K562 (cell line): ENCODE results near the gene NONO. TPM values are rescaled to one million over a fixed set of nuclear protein-coding genes. Genes with fewer than 3 reads are reported as not detected.
A peak's percentile ranks its signal among the peaks of the same experiment; 100 is the strongest.

ENCODE experiments used
- DNMT1 ChIP-seq: fragments of 450-650 bp; IDR thresholded peaks from 2 replicates; pipeline ENCODE4 v1.6.1; 2016; ENCODE audit warnings: antibody characterized with exemption, mild to moderate bottlenecking
- FOXM1 ChIP-seq, 2 experiments: fragments of 450-650 bp in 1 of 2; sonication (generic) in 1 of 2; formaldehyde crosslinking in 1 of 2; IDR thresholded peaks; 2 replicates each; pipeline versions ENCODE4 v1.6.1 to v1.9.0; 2017 to 2022; ENCODE audit warnings: low read depth in 2 of 2, mild to moderate bottlenecking in 2 of 2, missing genetic modification reagents in 1 of 2, moderate library complexity in 1 of 2
- TAF9B ChIP-seq: fragments of 450-650 bp; IDR thresholded peaks from 2 replicates; pipeline ENCODE4 v1.6.1; 2018; ENCODE audit warnings: mild to moderate bottlenecking; ENCODE audit not compliant: partially characterized antibody
- TOE1 ChIP-seq, 2 experiments: fragments of 450-650 bp in 1 of 2; sonication (generic) in 1 of 2; formaldehyde crosslinking in 1 of 2; IDR thresholded peaks; 2 replicates each; pipeline versions ENCODE4 v1.7.1 to v1.8.0; 2016 to 2022; ENCODE audit warnings: borderline replicate concordance in 2 of 2, mild to moderate bottlenecking in 2 of 2, antibody characterized with exemption in 1 of 2, inconsistent platforms in 1 of 2, low read depth in 1 of 2, missing genetic modification reagents in 1 of 2, moderate library complexity in 1 of 2
- ZNF12 ChIP-seq: sonication (generic); formaldehyde crosslinking; IDR thresholded peaks from 2 replicates; pipeline ENCODE4 v1.4.0; 2020; ENCODE audit warnings: mild to moderate bottlenecking, missing genetic modification reagents
- ZNF124 ChIP-seq: sonication (generic); formaldehyde crosslinking; IDR thresholded peaks from 2 replicates; pipeline ENCODE4 v1.8.1; 2022; ENCODE audit warnings: missing genetic modification reagents
- ZNF57 ChIP-seq: fragments of 450-650 bp; formaldehyde crosslinking; IDR thresholded peaks from 2 replicates; pipeline ENCODE4 v1.4.0; 2020; ENCODE audit warnings: mild to moderate bottlenecking, moderate library complexity
- polyA plus RNA-seq, 8 experiments: library from polyadenylated mRNA; depleted of rRNA in 4 of 8; stranded (reverse) in 5 of 8; unstranded in 3 of 8; fragments of >200 nt; fragmentation: Nextera tagmentation in 2 of 8; fragmentation: Illumina TruSeq in 1 of 8; extraction: Ambion mirVana in 2 of 8; extraction: Trizol in 1 of 8; gene quantifications; 2 replicates each; pipeline versions ENCODE4 v1.2.1 to v1.2.3, GENCODE V29; 2011 to 2014; ENCODE audit warnings: inconsistent platforms in 1 of 8, missing spikeins in 1 of 8
- total RNA-seq, 7 experiments: library from RNA; depleted of rRNA in 6 of 7; stranded (reverse); fragments of >200 nt in 6 of 7; fragmentation: Illumina TruSeq in 2 of 7; extraction: Trizol in 2 of 7; gene quantifications; 2 replicates each; pipeline versions ENCODE4 v1.2.1 to v1.2.3, GENCODE V29; 2011 to 2021; ENCODE audit warnings: low replicate concordance in 1 of 7
- TF ChIP-seq, protein P1 (sequence below), 2 experiments: IDR thresholded peaks; 2 replicates each; pipeline ENCODE4 v1.6.1; 2011; ENCODE audit warnings: borderline replicate concordance in 1 of 2, control low read depth in 1 of 2, low read depth in 1 of 2, low read length in 1 of 2, mild to moderate bottlenecking in 1 of 2, mixed read lengths in 1 of 2, moderate library complexity in 1 of 2; ENCODE audit not compliant: insufficient read depth in 1 of 2, insufficient read length in 1 of 2, poor library complexity in 1 of 2, severe bottlenecking in 1 of 2; ENCODE audit errors: extremely low read depth in 1 of 2
- TF ChIP-seq, protein P2 (sequence below): fragments of 250-450 bp; sonication (Bioruptor Pico); IDR thresholded peaks from 2 replicates; pipeline ENCODE4 v1.9.0; 2021; ENCODE audit warnings: mild to moderate bottlenecking, inconsistent platforms

The NONO gene
- total and polyA plus RNA-seq, 9 of the 15 experiments (the other 6 are each of a cell fraction or from before 2014, with no cell fraction given): 333 to 651 (median 451) TPM

DNA sequence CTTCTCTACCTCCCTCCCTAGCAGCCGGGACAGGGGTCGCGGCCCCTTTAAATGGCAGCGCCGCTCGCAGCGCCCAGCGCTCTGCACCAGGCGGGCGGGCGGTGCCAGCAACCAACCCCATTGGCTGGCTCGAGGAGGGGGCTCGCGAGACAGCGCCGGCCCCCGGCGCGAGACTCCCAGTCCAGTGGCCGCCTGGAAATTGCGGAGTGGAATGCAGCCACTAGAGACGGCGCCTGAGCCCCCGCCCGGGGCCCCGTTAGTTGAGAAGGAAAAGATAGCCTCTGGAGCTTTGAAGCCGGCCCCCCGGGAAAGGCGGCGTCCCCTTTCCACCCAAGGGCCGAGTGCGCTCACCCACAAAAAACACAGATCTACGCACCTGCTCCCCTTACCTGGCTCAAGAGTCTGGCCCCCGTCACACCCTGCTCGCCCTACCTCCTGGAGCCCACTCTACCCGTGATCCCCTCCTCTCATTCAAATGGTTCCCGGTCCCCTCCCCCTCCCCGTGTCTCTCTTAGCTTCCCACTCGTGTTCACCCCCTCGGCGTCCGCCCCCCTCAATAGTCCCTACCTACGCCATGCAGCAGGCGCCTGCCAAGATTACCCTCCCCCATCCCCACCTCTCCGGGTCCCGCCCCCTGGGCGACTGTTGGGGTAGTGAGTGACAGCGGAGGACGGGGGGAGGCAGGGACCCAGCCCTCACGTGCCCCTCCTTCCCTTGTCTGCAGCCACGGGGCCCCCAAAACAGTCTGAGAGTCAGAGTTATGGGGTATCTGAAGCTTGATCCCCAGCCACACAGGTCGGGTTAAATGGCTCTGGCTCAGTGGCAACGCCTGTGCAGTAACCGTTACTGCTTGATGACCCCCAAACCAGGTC lies 29.1 kb upstream of the NONO start, which contains the start of gene ZMYM3 (continued):
- peak; percentile 65; the same call in 1 of the 2 replicates for TF ChIP-seq FOXM1 (IDR thresholded peaks at IDR 0.05; ENCODE audit: low read depth)
- no peak for TF ChIP-seq FOXM1 (CRISPR knock-in tag; IDR thresholded peaks at IDR 0.05; ENCODE audit: low read depth)
- TF ChIP-seq, protein P1, sequence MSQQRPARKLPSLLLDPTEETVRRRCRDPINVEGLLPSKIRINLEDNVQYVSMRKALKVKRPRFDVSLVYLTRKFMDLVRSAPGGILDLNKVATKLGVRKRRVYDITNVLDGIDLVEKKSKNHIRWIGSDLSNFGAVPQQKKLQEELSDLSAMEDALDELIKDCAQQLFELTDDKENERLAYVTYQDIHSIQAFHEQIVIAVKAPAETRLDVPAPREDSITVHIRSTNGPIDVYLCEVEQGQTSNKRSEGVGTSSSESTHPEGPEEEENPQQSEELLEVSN (IDR thresholded peaks at IDR 0.05; ENCODE audit: borderline replicate concordance in 1 of 2, extremely low read depth in 1 of 2, insufficient read depth in 1 of 2, insufficient read length in 1 of 2, low read depth in 1 of 2, low read length in 1 of 2, poor library complexity in 1 of 2, severe bottlenecking in 1 of 2): peak in 1 of 2 experiments; percentile 51
- TF ChIP-seq DNMT1: no peak
- TF ChIP-seq, protein P2, sequence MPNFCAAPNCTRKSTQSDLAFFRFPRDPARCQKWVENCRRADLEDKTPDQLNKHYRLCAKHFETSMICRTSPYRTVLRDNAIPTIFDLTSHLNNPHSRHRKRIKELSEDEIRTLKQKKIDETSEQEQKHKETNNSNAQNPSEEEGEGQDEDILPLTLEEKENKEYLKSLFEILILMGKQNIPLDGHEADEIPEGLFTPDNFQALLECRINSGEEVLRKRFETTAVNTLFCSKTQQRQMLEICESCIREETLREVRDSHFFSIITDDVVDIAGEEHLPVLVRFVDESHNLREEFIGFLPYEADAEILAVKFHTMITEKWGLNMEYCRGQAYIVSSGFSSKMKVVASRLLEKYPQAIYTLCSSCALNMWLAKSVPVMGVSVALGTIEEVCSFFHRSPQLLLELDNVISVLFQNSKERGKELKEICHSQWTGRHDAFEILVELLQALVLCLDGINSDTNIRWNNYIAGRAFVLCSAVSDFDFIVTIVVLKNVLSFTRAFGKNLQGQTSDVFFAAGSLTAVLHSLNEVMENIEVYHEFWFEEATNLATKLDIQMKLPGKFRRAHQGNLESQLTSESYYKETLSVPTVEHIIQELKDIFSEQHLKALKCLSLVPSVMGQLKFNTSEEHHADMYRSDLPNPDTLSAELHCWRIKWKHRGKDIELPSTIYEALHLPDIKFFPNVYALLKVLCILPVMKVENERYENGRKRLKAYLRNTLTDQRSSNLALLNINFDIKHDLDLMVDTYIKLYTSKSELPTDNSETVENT (CRISPR knock-in tag): no peak
- no peak for TF ChIP-seq ZNF124 (CRISPR knock-in tag)
- peak; percentile 27 for TF ChIP-seq TAF9B
- TF ChIP-seq ZNF57 (CRISPR knock-in tag): no peak
- peak; percentile 89 for TF ChIP-seq TOE1 (IDR thresholded peaks at IDR 0.05; ENCODE audit: borderline replicate concordance)
- TF ChIP-seq TOE1 (CRISPR knock-in tag; IDR thresholded peaks at IDR 0.05; ENCODE audit: borderline replicate concordance, low read depth): no peak
- 0 out of 2 replicates have a peak, but pooled peaks have one; percentile 42 for TF ChIP-seq ZNF12 (CRISPR knock-in tag)
- TF ChIP-seq, all 486 proteins: peak for 58
